ENCODE results near the gene SLC12A8. TPM values are rescaled to one million over a fixed set of nuclear protein-coding genes. Genes with fewer than 3 reads are reported as not detected.

SLC12A8 gene
- total and polyA plus RNA-seq, 10 donors = 0.32 to 2.8 (median 1.3) TPM

- intact Hi-C loops (cut with DNase I; ENCODE audit: low total_unique reads) = loop anchor here (10.0 kb wide), 1 partner anchor 93 kb away; the partner anchor contains the start of gene HEG1
- no peak for TF ChIP-seq POLR2AphosphoS5 (IDR thresholded peaks at IDR 0.05)
- no peak for TF ChIP-seq CTCF (IDR thresholded peaks at IDR 0.05 in 8 of 11, conservative IDR thresholded peaks at IDR 0.05 in 3 of 11)
- no peak for TF ChIP-seq POLR2A (IDR thresholded peaks at IDR 0.05)
- Histone ChIP-seq H3K36me3 (no peaks in the 10 kb centered on the region), H3K27me3 (replicated peaks in 1 of 7) (no peaks in the 10 kb centered on the region), H3K27ac (peak overlapping the region in 7 of 8 donors; percentile 24 to 91 (median 82)), H3K4me1 (peaks cover 44 to 77% (median 68%) of the 10 kb centered on the region in 6 donors), H3K4me3 (no peak overlapping the region), H3K9me3 (no peaks in the 10 kb centered on the region)
- WGBS, 5 donors = 63 to 71% (median 69%) methylated on average over 6 to 7 of the region's 7 CpGs
- DNase-seq = no peak
Observed at GRCh38 chr3:125148016-125148812, 64.3 kb downstream of the SLC12A8 start.

- Histone ChIP-seq H3K36me3 (no peaks in the 10 kb centered on the region), H3K27ac (peak overlapping the region in 7 of 8 donors; percentile 69 to 91 (median 82)), H3K9me3 (no peaks in the 10 kb centered on the region), H3K4me3 (peak overlapping the region in 1 of 8 donors; percentile 35), H3K4me1 (peaks cover 52 to 85% (median 75%) of the 10 kb centered on the region in 6 donors), H3K27me3 (replicated peaks in 1 of 7) (no peaks in the 10 kb centered on the region)
- no peak for DNase-seq
- 27 to 36% (median 36%) methylated on average over 6 of the region's 6 CpGs for whole genome bisulfite sequencing, 5 donors
- TF ChIP-seq POLR2A (IDR thresholded peaks at IDR 0.05) (no peak), CTCF (IDR thresholded peaks at IDR 0.05 in 8 of 11, conservative IDR thresholded peaks at IDR 0.05 in 3 of 11) (no peak), POLR2AphosphoS5 (IDR thresholded peaks at IDR 0.05) (peak in 1 of 3 donors; percentile 58)
- intact Hi-C loops (cut with DNase I; ENCODE audit: low total_unique reads) = loop anchor here (10.0 kb wide), 1 partner anchor 93 kb away; the partner anchor contains the start of gene HEG1
Observed at GRCh38 chr3:125147491-125147820, 65.1 kb downstream of the SLC12A8 start.

GRCh38 chr3:125146626-125147490 is 65.7 kb downstream of the SLC12A8 start:
- 47 to 58% (median 54%) methylated on average over 22 of the region's 22 CpGs for WGBS, 5 donors
- Histone ChIP-seq H3K27ac (peak overlapping the region; percentile 32 to 91 (median 80)), H3K9me3 (no peaks in the 10 kb centered on the region), H3K36me3 (no peaks in the 10 kb centered on the region), H3K4me3 (peak overlapping the region in 1 of 8 donors; percentile 35), H3K4me1 (peaks cover 58 to 91% (median 81%) of the 10 kb centered on the region in 6 donors), H3K27me3 (replicated peaks in 1 of 7) (no peaks in the 10 kb centered on the region)
- peak; percentile 91 for DNase-seq
- peak; percentile 48 to 78 (median 65) for TF ChIP-seq POLR2AphosphoS5 (IDR thresholded peaks at IDR 0.05)
- TF ChIP-seq POLR2A (IDR thresholded peaks at IDR 0.05) = no peak
- TF ChIP-seq CTCF (IDR thresholded peaks at IDR 0.05 in 8 of 11, conservative IDR thresholded peaks at IDR 0.05 in 3 of 11) = no peak
- intact Hi-C loops (cut with DNase I; ENCODE audit: low total_unique reads) = loop anchor here (10.0 kb wide), 1 partner anchor 92 kb away; the partner anchor contains the start of gene HEG1
